ENCODE data around the gene IFI27L2. TPM values are rescaled to one million over a fixed set of nuclear protein-coding genes. Genes with fewer than 3 reads are reported as not detected.

The IFI27L2 gene, protein sequence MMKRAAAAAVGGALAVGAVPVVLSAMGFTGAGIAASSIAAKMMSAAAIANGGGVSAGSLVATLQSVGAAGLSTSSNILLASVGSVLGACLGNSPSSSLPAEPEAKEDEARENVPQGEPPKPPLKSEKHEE
- total RNA-seq: 10 to 100 TPM; 82.9 to 87.0 TPM

DNA sequence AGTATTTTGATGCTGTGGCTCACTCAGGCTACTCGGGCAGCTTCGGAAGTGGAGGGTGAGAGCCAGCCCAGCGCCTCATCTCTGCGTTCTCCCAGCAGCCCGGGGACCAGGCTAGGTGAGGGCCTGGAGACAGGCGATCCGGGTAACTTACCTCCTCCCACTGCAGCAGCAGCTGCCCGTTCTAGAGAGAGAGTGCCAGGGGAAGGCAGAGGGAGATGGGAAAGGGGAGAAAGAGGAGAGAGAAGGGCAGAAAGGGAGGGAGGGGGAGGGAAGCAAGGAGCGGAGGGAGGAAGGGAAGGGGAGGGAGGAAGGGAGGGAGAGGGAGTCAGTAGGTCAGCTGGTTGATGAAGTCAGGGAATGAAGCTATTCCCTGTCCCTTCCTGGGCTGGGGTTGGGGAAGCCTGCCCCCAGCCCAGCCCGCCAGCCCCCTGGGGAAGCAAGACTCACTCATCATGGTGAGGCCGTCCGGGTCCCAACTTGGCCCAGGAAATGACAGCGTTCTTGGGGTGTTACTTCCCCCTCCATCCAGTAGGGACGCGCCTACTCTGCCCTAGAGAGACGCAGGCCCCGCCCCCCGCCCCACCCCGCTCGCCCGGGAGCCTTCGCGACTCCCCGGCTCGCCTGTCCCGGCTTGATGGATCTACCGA lies at the start of gene IFI27L2:
Gene IFI27L2 (minus strand): TSS at position 494 of the 647 bp plus-strand sequence. CDS start 40 bp downstream, at position 454.

DNA sequence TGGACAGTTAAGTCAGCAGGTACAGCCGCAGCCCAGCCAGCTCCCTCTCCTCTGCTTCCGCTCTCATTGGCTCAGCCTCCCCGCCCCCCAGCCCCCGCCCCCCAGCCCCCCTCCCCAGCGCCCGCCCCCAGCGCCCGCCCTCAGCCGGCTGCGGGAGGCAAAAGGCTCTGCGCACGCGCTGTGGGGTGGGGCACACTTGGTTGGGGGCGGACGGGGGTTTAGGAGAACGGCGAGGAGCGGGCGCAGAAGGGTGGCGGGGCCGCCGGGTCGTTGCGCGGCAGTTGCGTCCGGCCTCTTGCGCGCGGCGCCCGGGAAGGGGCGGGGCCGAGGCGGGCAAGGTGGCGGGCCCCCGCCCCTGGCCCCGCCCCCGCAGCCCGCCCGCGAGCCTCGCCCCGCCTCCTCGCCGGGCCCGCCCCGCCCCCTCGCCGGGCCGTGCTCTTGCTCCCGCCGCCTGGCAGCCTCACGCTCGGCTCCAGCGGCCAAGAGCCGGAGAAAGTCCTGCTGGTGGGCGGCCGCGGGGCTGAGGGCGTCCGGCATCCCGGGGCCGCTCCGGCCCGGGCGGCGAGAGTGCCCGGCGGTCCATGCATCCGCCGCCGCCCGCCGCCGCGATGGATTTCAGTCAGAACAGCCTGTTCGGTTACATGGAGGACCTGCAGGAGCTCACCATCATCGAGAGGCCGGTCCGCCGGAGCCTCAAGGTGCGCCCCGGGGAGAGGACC lies 44.6 kb upstream of the IFI27L2 start, which contains the start of gene PPP4R4:
Gene PPP4R4 (plus strand): TSS at position 438 of the 719 bp plus-strand sequence. CDS start 144 bp downstream, at position 582.

DNA sequence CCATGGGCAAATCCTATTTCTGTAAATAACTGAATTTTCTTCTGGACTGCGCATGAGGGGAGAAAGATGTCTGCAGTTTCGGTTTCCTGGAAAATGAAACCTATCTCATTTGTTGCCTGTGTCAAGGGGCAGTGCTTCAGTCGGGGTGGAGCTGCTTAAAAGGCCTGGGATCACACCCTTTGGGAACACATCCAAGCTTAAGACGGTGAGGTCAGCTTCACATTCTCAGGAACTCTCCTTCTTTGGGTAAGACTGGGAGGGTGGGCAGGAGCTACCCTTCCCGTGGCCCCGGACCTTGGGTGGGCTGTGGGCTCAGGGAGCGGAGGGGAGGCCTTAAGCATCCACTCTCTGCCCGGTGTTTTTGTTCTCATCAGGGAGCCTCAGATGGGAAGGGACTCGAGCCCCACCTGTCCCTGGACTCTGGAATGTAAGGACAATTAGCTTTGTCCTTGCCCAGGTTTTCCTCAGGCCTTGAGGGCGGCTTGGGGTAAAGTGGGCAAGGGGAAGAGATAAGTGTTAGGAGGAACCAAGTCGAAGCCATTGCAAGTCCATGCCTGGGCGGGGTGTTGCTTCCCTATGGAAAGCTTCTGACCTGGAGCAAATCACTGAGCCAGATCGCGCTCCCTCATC lies 18.7 kb downstream of the IFI27L2 start, which contains the start of gene IFI27:
Gene IFI27 (plus strand): TSS at position 185 of the 630 bp plus-strand sequence.

DNA sequence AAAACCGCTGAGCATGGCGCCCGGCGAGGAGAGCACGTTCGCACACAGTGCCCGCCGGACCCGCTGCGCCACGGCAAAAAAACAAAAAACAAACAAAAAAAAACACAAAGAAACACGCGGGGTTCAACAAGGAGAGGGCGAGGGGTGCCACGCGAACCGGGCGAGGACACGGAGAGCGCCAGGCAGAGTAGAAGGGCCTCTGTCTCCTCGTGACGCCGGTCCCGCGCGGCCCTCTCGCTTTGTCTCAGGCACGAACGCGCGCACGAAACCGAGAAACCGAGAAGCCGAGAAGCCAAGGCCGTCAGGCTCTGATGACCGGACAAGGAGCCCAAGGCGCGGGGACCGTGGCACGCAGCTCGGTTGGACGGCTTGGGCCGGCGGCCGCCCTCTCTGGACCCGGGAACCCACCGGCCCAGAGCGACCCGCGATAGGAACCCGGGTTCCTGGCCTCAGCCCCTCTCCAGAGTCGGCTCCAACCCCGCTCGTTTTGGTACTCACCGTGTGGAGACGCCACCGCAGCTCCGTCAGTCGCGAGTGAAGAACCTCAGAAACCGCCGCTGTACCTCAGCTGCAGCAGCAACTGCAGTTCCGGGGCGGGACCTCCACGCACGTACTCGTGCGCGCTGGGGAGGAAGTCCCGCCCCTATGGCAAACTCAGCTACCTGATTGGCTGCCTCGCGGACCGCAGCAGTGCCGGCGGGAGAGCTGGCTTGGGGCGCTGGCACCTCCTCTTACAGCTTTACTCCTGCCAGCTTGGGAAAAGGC lies 48.6 kb downstream of the IFI27L2 start, which contains the start of the genes DDX24 and IFI27L1:
Gene DDX24 (minus strand): TSS at position 582 of the 765 bp plus-strand sequence. CDS start 1,460 bp downstream, outside the sequence.
Gene IFI27L1 (plus strand): TSS at position 690 of the 765 bp plus-strand sequence. CDS start 15,628 bp downstream, outside the sequence.

Other genes with a start within 250 kb of the IFI27L2 start
- gene FAM181A, start 202.3 kb downstream of the IFI27L2 start, total RNA-seq: not detected
- gene ASB2, start 153.0 kb downstream of the IFI27L2 start, total RNA-seq: 10 to 100 TPM; 22.9 to 24.2 TPM
- gene CCDC197, start 132.3 kb downstream of the IFI27L2 start, total RNA-seq: not detected
- 1 to 10 TPM; 1.8 to 2.4 TPM for gene OTUB2, start 103.3 kb downstream of the IFI27L2 start, total RNA-seq
- 100 to 1,000 TPM; 198 to 201 TPM for gene DDX24, start 48.4 kb downstream of the IFI27L2 start, total RNA-seq
- gene IFI27L1, start 48.3 kb downstream of the IFI27L2 start, total RNA-seq: 10 to 100 TPM; 25.3 to 25.7 TPM
- 1 to 10 TPM; 1.6 to 3.4 TPM for gene IFI27, start 18.9 kb downstream of the IFI27L2 start, total RNA-seq
- 1 to 10 TPM; 2.6 to 3.0 TPM for gene PPP4R4, start 44.7 kb upstream of the IFI27L2 start, total RNA-seq
- not detected for gene SERPINA10, start 163.7 kb upstream of the IFI27L2 start, total RNA-seq
- not detected for gene SERPINA6, start 193.7 kb upstream of the IFI27L2 start, total RNA-seq
- not detected for gene SERPINA2, start 237.1 kb upstream of the IFI27L2 start, total RNA-seq